Amniotic epithelial cell (primary cell): ENCODE data around the gene HOXA13.
A peak's percentile ranks its signal among the peaks of the same experiment; 100 is the strongest.

Experiments
- DNase-seq: peaks from one replicate; pipeline ENCODE4 v3.0.0-alpha.2; 2010; ENCODE audit warnings: low read depth

Gene HOXA13

DNA sequence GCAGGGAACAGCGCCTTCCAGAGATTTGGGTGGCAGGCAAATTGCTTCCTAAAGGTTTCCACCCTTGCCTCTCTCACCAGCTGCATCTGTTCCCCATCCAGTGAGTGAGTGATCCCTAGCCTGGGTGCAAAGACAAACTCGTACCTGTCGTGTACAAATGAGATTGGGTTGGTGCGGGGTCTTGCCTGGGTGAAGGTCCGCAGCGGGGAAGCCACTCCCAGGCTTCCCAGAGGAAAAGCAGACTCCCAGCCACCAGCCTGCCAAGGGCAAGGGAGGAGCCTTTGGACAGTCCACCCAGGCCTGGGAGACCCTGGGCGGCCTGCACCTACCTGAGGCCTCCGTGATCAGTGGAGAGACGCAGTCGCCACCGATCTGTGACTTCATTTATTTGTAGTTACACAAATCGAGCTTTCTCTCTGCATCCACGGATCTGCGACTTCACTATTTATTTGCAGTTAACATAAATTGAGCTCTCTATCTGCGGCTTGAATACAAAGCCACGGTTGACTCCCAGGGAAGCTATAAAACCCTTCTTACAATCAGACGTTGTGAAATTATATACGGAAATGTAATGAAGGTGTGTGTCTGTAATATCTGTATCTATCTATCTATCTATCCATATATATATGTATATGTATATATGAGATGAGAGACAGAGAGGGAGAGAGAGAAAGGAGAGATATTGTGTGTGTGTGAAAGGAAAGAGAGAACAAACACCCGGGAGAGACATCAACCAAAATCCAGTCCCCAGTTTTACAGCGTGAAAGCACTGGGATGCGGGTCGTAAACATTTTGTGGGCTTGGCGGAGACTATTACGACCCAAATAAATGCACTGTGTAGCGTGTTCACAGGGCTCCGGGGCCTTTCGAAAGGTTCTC lies 40.4 kb downstream of the HOXA13 start:
- DNase-seq: no peak

DNA sequence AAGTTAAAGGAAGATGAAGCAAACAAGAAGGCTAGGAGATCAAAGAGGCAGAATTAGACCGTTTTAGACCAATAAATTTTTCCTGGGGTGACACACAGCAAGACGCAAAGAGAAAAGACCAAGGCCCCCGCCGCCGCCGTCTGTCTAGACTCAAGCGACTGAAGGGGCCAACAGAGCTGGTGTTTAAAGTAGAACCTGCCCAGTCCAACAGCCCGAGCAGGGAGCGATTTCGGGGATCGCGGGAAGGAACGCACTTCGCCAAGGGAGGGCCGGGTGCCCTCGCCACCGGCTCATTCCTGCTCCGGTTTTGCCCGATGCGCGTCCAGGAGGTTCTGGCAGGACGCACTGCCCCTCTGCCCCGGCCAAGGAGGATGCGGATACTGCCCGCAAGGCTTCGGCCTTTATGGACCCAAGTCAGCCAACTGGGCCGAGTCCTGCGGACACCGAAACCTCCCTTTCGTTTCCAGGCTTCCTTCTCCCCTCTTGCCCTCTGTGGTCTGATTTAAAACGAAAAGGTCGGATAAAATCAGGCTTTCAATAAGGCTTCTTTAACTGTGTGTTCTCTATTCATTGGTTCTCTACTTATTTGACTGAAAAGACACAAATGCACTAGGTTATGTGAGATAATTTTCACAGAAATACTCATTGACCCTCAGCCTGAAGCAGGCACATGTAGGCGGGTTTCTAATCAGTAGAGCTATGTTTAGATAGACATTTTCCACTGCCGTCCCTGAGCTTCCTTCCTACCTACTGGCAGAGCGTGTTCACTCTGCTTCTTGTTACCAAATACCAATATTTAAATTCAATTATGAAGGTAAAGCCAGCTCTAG lies 41.2 kb downstream of the HOXA13 start:
- no peak for DNase-seq

DNA sequence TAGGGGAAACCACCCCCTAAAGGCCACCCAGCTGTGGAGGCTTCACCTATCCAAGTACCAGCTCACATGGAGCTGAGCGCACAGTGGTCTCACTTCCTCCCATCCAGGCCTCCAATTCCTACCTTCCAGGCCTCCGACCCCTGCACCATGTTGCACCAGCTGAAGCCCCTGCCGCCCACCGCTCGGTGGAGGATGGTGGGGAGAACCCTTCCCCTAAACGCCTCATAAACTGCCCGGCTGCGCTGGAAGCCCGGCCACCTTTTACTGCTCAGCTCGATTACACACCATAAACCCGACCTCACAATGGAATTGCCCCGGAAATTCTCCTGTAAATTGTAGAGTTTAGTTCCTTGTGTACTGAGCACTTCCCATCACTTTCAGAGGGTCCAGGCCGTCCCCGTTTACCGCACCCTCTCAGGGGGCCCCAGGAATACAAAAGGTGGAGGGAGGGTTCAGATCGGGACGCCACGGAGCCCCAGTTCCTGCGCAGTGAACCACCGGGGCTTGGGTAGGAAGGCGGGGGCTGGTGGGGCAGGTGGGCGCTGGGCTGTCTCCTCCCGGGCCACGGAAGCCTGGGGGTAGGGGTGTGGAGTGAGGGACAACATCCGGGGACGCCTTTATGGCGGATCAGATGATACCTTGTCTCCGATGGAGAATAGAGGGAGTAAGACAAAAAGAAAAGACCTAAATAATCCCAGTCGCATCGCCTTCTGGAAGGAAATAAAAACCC lies 42.0 kb downstream of the HOXA13 start:
- DNase-seq: no peak

DNA sequence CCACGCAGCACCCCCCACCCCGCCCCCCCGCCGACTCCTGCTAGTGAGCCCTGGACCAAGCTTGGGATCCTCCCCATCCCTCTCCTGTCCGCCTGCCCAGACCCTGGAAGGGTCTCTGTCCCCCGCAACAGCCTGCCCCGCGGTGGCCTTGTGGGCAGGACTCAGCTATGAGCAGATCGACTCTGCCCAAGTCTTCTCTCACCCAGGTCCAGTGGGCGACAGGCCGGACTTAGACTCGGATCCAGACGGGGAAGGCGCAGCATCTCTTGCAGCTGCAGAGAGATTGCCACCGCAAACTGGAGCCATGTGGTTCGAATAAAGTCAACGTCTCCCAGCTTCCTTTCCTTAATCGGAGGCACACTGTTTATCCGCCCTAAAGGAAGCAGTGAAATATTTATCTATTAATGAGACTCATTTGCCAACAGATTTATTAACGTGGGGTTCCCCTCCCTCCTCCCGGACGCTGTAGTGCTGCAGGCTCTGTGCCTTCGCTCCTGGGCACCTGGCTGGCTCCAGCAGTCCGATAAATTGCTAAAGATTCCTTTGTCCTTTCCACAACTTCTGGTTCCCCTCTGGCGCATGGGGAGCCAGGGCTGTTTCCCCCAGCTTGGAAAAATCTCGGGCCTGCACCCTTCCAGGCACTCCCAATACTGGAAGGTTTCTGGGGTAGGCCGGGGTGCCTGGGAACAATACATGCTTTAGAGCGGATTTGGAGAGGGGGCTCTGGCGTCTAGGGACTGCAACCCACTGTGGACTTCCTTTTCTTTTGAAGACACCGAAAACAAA lies 42.8 kb downstream of the HOXA13 start:
- DNase-seq: no peak

DNA sequence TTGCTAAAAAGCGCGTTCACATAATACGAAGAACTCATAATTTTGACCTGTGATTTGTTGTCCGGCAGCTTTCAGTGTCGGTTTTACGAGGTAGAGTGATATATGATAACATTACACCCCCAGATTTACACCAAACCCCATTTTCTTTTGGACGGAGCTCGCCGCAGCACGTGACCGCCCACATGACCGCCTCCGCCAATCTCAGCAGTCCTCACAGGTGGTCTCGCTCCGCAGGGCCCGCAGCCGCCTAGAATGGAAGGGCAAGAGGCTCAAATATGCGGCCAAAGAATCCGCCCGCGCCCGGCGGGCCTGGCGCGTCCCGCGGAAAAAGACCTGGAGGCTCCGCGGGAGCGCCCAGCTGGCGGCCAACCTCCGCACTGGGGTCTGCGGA lies 43.4 kb downstream of the HOXA13 start, which contains the start of gene HOXA7:
TSS of gene HOXA7 (minus strand) at position 168 of the 391 bp plus-strand sequence. CDS start at position 38, 130 bp downstream.
- DNase-seq: no peak

DNA sequence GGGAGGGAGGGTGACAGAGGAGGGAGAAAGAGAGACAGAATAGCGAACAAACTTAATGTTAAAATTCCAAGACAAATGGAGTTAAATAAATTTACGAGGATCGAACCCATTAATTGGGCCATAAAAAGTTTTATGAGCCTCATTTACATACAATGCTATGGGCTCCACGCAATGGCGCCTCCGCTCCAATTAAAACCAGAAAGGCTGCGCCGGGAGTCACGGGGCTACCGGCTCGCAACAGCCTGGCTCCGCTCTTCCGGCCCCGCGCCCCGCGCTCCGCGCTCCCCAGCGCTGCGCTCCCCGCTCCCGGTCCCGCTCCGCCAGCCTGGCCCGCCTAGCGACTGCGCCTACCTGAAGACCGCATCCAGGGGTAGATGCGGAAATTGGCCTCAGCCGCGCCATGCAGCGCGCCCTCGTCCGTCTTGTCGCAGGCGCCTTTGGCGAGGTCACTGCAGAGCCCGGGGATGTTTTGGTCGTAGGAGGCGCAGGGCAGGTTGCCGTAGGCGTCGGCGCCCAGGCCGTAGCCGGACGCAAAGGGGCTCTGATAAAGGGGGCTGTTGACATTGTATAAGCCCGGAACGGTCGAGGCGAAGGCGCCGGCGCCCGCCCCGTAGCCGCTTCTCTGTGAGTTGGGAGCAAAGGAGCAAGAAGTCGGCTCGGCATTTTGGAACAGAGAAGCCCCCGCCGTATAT lies 43.9 kb downstream of the HOXA13 start:
- DNase-seq: no peak

DNA sequence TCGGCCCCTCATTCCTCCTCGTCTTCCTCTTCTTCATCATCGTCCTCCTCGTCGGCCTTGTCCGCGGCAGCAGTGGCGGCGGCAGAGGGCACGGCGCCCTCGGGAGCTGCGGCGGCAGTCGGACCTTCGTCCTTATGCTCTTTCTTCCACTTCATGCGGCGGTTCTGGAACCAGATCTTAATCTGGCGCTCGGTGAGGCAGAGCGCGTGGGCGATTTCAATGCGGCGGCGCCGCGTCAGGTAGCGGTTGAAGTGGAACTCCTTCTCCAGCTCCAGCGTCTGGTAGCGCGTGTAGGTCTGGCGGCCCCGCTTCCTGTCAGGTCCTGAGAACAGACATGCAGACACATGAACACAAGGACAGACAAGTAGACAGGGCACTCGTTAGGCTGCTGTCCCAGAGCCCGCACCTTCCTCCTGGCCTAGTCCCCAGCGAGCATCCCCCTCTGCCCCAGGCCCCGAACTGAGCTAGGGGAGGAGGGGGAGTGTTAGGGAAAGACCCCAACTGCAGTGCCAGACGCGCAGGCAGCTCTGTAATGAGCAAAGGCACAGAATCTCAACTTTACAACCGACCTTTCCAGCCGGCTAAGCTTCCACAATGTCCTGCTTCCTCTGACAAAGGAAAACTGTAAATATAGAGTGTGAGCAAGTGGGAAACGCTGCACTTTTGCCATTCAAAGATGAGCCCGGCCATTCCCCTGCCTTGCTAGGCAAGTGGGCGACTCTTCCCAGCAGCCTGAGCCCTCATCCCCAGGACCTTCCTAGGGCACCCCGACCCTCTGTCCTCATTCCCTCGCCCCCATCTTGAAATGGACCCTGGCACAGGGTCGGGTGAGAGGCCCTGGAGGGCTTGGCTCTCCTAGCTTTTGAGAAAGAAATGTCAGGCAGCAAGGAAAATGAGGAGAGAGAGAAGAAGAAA lies 44.7 kb downstream of the HOXA13 start:
- DNase-seq: no peak

DNA sequence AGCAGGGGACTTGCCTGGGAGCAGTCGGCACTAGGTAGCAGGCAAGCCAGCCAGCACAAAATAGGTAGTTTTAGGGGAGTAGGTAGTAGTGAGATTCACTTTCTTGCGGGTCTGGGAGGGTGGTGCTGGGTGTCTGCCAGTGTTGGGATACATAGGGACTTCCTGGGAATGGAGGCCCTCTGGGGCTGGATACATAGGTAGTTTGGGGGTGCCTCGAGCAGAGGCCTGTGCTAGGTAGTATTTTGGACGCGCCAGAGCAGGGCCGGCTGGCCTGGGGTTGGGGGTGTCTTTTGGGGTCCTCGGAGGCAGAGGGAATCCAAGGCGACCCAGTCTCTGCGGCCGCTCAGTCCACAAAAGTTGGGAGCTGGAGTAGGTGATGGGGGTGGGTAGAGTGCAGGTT lies 45.5 kb downstream of the HOXA13 start:
- no peak for DNase-seq

DNA sequence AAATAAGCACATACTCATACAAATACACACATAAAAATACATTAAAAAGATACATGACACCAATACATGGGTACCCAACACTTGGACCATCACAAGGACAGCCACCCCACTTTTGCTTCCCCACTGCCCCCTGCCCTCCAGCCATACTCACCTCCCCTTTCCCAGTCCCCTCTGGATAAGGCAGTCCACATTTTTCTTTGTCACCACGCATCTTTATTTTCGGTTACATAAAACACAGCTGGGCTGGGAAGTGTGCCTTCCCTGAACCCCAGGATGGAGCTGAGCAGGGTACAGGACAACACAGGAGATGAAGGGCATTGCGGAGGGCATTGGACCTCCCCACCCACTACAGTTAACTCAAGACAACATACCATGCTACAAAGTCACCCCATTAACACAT lies 46.4 kb downstream of the HOXA13 start:
- DNase-seq: no peak

DNA sequence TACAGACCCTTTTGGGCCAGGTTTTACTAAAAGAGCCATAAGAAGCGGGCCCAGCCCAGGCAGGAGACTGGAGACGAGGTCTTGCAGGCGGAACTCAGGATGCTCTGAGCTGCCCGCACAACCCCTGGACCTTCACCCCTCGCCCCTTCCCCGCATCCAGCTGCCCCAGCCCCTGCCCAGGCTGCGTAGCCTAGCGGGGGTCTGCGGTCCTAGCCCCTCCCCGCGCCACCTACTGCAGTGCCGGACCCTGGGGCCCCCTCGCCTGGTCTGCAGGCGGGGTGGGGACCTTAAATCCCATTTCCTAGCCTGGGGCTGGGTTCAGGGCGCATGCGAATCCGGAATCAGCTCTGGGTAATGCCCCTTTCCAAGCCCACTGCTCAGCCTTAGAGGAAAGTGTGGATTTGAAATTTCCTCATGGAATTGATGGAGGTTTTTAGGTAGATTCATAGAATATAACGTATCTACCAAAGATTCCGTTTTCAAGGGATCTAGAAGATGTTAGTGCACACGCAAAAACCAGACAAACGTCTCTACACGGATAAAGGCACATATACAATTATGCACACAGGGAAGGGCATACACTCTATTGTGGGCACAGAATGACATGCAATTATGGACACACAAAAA lies 47.0 kb downstream of the HOXA13 start:
- DNase-seq: no peak

DNA sequence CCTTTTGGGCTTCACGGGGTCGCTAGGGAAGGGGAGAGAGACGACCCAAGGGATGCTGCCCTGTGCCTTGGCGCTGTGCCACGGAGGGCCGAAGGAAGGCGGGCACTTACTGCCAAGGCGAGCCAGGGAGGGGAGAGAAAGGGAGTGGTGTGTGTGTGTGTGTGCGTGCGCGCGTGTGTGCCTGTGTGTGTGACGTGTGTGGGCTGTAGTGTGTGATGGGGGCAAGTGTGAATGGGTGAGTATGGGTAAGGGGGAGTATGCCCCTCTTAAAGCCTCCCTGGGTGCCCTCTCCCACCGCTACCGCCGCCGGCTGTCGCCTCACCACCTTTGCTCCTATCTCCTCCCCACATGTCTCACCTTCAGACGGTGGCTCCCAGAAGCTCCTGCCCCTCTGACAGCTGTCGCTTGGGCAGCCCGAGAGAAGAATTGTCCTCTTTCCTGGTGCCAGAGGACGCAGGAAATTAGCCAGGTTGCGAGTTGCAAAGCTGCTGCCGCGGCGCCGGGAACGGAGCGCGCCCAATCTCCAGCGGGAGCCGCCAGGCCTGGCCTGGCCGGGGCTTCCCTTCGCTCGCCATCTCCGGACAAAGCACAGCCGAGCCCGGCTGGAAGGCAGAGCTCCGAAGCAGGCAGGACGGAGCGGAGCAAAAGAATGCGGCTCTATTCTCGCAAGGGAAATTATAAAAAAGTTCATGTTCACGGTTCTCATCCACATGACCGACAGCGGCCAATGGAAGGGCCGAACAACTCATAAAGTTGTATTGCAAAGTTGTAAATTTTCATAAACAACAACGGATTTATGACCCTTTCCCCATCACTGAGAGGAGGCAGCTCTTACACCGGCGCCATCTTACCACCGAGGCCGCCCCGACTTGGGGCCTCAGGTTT lies 47.7 kb downstream of the HOXA13 start, which contains the start of gene HOXA3:
TSS of gene HOXA3 (minus strand) at position 653 of the 885 bp plus-strand sequence. CDS start 41,943 bp downstream, outside the sequence.
- no peak for DNase-seq

DNA sequence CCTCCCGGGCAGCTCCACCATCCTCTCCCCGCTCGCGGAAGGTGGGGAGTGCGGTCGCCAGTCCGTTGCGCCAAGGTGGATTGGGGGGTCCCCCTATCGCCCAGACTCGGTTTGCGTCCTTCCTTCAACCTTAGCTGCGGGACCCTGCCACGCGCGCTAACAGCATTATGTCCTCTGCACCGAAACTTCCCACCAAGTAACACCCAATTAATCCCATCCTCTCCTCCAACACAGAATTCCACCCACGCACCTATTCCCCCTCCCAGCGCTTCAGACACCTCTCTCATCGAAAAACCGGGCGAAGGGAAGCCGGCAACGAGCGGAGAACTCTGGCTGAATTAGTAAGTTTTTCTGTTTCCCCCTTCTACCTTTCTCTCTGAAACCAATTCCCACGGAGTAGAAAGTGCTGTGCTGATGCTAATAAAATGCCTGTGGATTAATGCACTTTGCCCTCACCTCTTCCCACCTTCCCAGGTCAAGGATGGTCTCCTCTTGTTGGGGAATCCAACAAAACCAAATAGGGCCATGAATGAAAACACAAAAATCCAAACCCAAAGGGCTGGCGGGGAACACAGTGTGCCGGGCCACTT lies 48.5 kb downstream of the HOXA13 start:
- no peak for DNase-seq

DNA sequence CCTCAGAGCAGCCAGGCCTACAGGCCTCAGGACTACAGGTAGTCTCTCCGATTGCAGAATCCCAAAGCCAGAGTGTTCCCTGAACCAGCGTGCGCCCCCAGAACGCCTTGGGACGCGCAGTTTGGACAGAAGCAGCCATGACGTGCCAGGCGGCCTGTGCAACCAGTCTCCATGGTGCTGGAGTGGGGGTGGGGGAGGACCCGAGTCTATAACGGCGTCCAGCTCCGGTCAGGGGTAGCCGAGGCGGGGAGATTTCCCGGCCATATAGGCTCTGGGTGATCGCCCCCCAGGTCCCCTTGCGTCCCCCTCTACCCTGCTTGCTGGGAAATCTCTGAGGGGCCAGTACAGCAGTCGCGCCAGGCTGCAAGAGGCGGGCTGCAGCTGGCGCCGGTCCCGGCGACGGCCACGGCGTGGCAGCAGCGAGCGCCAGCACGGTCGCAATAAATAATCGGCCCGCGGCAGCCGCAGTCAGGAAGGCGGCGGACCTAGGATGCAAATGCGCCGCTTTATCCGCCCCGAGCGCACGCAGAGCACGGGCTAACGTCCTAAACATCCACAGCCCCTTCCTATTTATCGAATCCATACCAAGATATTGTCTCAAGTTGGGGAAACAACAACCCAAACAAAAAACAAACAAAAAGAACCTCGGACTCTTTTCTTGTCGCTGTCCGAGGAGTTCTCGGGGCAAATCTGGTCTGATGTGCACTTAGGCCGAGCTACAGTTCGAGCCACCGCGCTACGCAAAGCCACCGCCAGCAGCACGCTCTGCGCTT lies 49.1 kb downstream of the HOXA13 start:
- DNase-seq: peak; percentile 42

DNA sequence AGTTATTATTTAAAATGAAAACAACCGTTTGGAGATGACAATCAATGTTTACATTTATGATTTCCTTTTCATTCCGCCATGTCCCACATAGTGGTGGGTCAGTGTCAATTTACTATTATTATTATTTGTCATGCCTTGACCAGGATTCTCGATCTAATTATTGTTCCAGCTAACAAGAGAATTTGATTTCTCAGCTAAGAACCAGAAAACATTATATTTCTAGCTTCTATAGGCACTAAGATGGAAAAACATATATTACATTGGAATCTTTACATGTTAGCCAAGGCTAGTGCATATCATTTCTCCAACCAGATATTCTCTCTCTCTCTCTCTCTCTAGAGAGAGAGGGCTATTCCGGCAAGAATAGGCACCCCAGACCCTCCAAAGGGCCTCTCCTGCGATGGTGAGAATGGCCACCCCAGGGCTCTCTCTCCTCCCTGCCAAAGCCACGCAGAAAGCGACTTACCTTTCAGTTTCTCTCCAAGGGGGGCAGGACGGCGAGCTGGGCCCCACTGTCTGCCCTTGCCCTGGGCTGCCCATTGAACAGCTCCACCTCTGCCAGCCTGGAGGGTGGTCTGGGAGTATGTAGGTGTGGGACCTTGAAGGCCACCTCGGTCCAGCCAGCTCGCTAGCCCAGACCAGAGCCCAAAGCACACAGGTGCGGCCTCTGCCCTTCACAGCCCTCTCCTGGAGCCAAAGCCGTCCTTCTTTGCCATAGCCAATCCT lies 49.9 kb downstream of the HOXA13 start:
- DNase-seq: no peak

DNA sequence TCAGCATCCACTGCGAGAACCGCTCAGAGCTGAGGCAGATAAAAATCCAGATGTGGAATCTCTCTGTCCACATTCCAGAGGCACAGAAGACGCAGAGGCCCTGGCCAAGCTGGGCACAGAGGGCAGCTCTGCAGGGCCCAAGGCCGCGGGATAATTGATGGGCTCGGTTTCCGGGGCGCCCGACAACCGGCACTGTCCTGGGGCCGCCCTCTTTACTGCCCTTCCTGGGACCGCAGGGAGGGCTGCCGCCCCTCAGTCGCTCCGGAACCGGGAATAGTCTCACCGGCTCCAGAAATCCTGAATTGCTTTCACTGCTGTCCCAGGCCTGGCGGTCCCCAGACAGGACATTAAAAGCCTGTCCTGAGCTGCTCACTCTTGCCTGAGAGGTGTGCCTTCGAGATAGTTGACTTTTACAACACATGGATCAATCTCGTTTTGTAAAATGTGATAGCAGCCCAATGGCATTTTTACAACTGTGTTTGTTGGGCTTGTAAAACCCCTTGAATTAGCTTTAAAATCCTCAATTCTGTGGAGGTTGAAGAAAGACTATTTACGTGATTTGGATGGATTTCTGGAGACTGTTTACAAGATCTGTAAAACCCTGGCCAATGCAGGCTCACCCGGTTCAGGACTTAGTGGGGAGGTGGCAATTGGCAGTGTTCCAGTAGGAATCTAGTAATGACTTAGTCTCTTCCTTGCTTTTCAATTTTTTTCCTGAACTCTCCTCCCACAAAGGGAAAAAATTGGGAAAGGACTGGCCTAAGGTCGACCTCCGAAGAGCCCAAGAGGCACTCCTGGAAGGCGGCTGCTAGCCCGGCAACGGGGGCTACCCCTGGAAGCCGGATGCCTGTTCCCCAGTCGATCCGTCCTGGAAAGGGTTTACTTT lies 50.9 kb downstream of the HOXA13 start:
- DNase-seq: no peak
